Choroid plexus epithelial cell (primary cell): ENCODE measurements around the gene CDC16.

Source experiments
- DNase-seq: peaks from one replicate; pipeline ENCODE4 v3.0.0-alpha.2; 2010; ENCODE audit warnings: low read depth
- H3K4me3 ChIP-seq: 2 replicates; pipeline ENCODE4 v1.5.1; 2011; ENCODE audit warnings: low read depth, mild to moderate bottlenecking, control low read depth, low read length, moderate library complexity
- CTCF ChIP-seq: conservative IDR thresholded peaks from 2 replicates; pipeline ENCODE4 v1.5.1; 2011; ENCODE audit warnings: low read depth, mild to moderate bottlenecking, control low read depth, inconsistent platforms, low read length, moderate library complexity

The CDC16 gene

DNA sequence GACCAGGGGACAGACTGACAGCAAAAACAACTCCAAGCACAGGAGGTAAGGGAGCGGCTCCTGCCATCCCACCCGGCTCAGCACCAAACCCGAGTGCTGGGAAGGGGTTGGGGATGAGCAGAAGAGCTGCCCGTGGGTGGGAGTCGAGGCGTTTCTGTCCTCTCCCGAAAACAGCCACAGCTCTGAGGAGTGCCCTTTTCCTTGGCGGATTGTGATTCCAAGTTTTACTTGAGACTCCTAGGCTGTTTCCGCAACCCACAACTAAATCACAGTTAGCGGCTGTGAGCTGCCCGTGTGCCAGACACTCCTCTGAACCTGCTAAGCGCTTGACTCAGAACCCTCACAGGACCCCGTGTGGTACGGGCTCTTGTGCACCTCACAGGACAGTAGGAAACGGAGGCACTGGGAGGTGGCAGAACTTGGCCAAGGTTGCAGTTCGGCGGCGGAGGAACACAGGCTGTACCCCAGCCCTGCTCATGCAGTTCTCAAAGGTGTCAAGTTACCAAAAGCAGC, 34.2 kb upstream of the CDC16 start:
- TF ChIP-seq CTCF, result no peak
- DNase-seq, result peak; percentile 56
- peak overlapping the region; percentile 40 for H3K4me3 ChIP-seq

GRCh38 chr13:114202581-114202980, 32.1 kb upstream of the CDC16 start:
- TF ChIP-seq CTCF, result no peak
- no peak for DNase-seq
- H3K4me3 ChIP-seq, result no peak overlapping the region

- H3K4me3 ChIP-seq, result no peak overlapping the region
- DNase-seq, result no peak
- TF ChIP-seq CTCF, result no peak
These were observed 31.2 kb upstream of the CDC16 start for GRCh38 chr13:114203536-114203935.

DNA sequence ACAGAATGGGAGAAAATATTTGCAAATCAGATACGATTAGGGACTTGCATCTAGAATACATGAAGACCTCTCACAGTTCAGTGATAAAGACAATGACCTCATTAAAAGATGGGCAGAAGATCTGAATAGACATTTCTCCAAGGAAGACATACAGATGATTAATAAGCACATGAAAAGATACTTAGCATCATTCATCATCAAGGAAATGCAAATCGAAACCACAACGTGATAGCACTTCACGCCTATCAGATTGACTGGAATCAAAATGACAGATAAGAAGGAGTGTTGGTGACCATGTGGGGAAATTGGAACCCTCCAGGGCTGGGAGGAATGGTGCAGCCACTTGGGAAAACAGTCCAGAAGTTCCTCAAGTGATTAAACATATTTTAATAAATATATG, 29.8 kb upstream of the CDC16 start:
- TF ChIP-seq CTCF, result no peak
- no peak overlapping the region for H3K4me3 ChIP-seq
- DNase-seq, result no peak

GRCh38 chr13:114208134-114208533, 26.6 kb upstream of the CDC16 start:
- no peak for DNase-seq
- no peak overlapping the region for H3K4me3 ChIP-seq
- TF ChIP-seq CTCF, result no peak

DNA sequence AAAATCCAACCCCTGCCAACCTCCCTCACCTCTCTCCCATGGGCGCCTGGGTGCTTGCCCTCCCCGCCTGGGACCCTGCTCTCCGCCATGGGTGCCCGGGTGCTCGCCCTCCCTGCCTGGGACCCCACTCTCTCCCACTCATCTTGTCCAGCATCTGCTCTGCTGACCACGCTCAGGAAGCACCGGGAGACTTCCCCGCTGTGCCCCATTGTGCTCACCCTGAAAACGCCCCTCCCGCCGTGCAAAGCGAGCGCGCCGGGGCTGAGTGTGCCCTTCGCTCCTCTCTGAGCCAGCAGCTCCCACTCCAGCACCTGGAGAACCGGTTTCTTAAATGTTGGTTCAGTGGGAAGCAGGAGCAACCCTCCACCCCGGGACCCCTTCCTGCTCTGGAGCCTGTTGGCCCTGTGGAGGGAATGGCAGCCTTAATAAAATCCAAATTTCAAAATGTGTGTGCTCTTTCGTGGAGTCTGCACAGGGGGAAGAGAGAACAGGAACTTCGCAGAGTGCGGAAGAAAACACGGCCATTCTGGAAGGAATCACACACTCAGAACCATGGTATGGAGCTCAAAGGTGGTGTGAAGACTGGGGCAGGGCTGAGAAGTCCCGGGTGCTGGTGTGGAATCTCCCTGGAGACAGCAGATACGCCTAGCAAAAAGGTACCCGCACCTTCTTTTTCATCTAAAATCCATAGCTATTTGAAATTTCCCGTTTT, 23.1 kb upstream of the CDC16 start:
- TF ChIP-seq CTCF, result no peak
- no peak for DNase-seq
- H3K4me3 ChIP-seq, result no peak overlapping the region

DNA sequence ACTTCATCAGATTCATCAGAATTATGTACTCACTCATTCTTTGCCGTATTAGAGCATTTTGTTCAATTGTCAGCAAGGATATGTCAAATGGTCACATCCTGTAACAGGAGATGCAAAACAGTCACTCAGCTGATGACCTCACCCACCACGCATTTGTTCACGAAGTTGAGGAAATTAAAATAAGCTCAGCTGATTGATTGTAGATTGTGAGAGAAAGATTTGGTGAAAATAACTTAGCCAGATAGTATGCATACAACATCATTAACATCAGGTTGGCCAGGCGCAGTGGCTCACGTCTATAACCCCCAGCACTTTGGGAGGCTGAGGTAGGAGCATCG, 22.6 kb upstream of the CDC16 start:
- H3K4me3 ChIP-seq, result no peak overlapping the region
- DNase-seq, result peak; percentile 57
- TF ChIP-seq CTCF, result no peak
